ENCODE results near the gene CMIP.

Gene CMIP

GRCh38 chr16:81531419-81531821, 86.8 kb downstream of the CMIP start:
- no peak for TF ChIP-seq CTCF (IDR thresholded peaks at IDR 0.05; ENCODE audit: low read depth, low read length, missing control alignments)
- Histone ChIP-seq H3K36me3 (replicated peaks) (no peaks in the 10 kb centered on the region), H3K27me3 (replicated peaks) (no peaks in the 10 kb centered on the region), H3K4me3 (ENCODE audit: low read depth, low read length) (no peak overlapping the region), H3K27ac (no peak overlapping the region)
- no peak for DNase-seq
- in situ Hi-C loops (cut with HindIII; ENCODE audit: low pct_ligation_motif_present, low sequenced_read_pairs): no loop called here

- Histone ChIP-seq H3K27me3 (replicated peaks) (no peaks in the 10 kb centered on the region), H3K27ac (no peak overlapping the region), H3K36me3 (replicated peaks) (no peaks in the 10 kb centered on the region), H3K4me3 (ENCODE audit: low read depth, low read length) (no peak overlapping the region)
- TF ChIP-seq CTCF (IDR thresholded peaks at IDR 0.05; ENCODE audit: low read depth, low read length, missing control alignments): no peak
- in situ Hi-C loops (cut with HindIII; ENCODE audit: low pct_ligation_motif_present, low sequenced_read_pairs): no loop called here
- no peak for DNase-seq
Observed at GRCh38 chr16:81532491-81533174, 88.0 kb downstream of the CMIP start.

GRCh38 chr16:81533175-81533507, 88.5 kb downstream of the CMIP start:
- TF ChIP-seq CTCF (IDR thresholded peaks at IDR 0.05; ENCODE audit: low read depth, low read length, missing control alignments): no peak
- in situ Hi-C loops (cut with HindIII; ENCODE audit: low pct_ligation_motif_present, low sequenced_read_pairs): no loop called here
- Histone ChIP-seq H3K27ac (no peak overlapping the region), H3K36me3 (replicated peaks) (no peaks in the 10 kb centered on the region), H3K4me3 (ENCODE audit: low read depth, low read length) (no peak overlapping the region), H3K27me3 (replicated peaks) (no peaks in the 10 kb centered on the region)
- DNase-seq: no peak

- no peaks in the 10 kb centered on the region for H3K27me3 ChIP-seq (replicated peaks)
- H3K36me3 ChIP-seq (replicated peaks): no peaks in the 10 kb centered on the region
- DNase-seq: no peak
- in situ Hi-C loops (cut with HindIII; ENCODE audit: low pct_ligation_motif_present, low sequenced_read_pairs): no loop called here
- TF ChIP-seq CTCF (IDR thresholded peaks at IDR 0.05; ENCODE audit: low read depth, low read length, missing control alignments): no peak
- H3K27ac ChIP-seq: no peak overlapping the region
- H3K4me3 ChIP-seq (ENCODE audit: low read depth, low read length): no peak overlapping the region
Observed at GRCh38 chr16:81535679-81536360, 91.2 kb downstream of the CMIP start.

GRCh38 chr16:81536648-81537047, 92.0 kb downstream of the CMIP start:
- Histone ChIP-seq H3K27ac (no peak overlapping the region), H3K36me3 (replicated peaks) (no peaks in the 10 kb centered on the region), H3K27me3 (replicated peaks) (no peaks in the 10 kb centered on the region), H3K4me3 (ENCODE audit: low read depth, low read length) (no peak overlapping the region)
- DNase-seq: no peak
- in situ Hi-C loops (cut with HindIII; ENCODE audit: low pct_ligation_motif_present, low sequenced_read_pairs): no loop called here
- no peak for TF ChIP-seq CTCF (IDR thresholded peaks at IDR 0.05; ENCODE audit: low read depth, low read length, missing control alignments)
